Osteoblast (primary cell): ENCODE data around the gene CFAP68. TPM values are rescaled to one million over a fixed set of nuclear protein-coding genes. Genes with fewer than 3 reads are reported as not detected.

Experiments used
- DNase-seq: peaks from one replicate; pipeline ENCODE4 v3.0.0; 2011; ENCODE audit warnings: low spot score, mixed read lengths; ENCODE audit not compliant: insufficient read length; ENCODE audit errors: missing footprints
- H2AFZ ChIP-seq: 2 replicates; pipeline ENCODE4 v1.6.0; 2011; ENCODE audit warnings: mild to moderate bottlenecking, low read length
- H3K27ac ChIP-seq: 2 replicates; pipeline ENCODE4 v1.5.1; 2011; ENCODE audit warnings: mild to moderate bottlenecking, low read depth, low read length, moderate library complexity
- H3K27me3 ChIP-seq: 2 replicates; pipeline ENCODE4 v1.6.0; 2012; ENCODE audit warnings: mild to moderate bottlenecking, control low read depth, inconsistent platforms, low read length, moderate library complexity; ENCODE audit not compliant: insufficient read depth
- H3K36me3 ChIP-seq: 2 replicates; pipeline ENCODE4 v1.5.1; 2011; ENCODE audit warnings: mild to moderate bottlenecking, low read length, control low read depth, moderate library complexity; ENCODE audit not compliant: insufficient read depth
- H3K4me1 ChIP-seq: 2 replicates; pipeline ENCODE4 v1.5.1; 2011; ENCODE audit warnings: mild to moderate bottlenecking, low read length, control low read depth, moderate library complexity; ENCODE audit not compliant: insufficient read depth
- H3K4me2 ChIP-seq: 2 replicates; pipeline ENCODE4 v1.6.0; 2011; ENCODE audit warnings: mild to moderate bottlenecking, low read length; ENCODE audit not compliant: insufficient read depth
- H3K4me3 ChIP-seq: fragments of 200-600 bp; sonication (generic); 3 replicates; pipeline ENCODE4 v1.5.1; 2012; ENCODE audit warnings: mild to moderate bottlenecking, low read length, inconsistent platforms; ENCODE audit not compliant: insufficient read depth
- H3K79me2 ChIP-seq: 2 replicates; pipeline ENCODE4 v1.6.0; 2012; ENCODE audit warnings: mild to moderate bottlenecking, low read length, control low read depth, inconsistent platforms; ENCODE audit not compliant: insufficient read depth
- H3K9me3 ChIP-seq: 2 replicates; pipeline ENCODE4 v1.5.1; 2011; ENCODE audit warnings: low read depth, low read length, control low read depth
- H4K20me1 ChIP-seq: 2 replicates; pipeline ENCODE4 v1.6.0; 2012; ENCODE audit warnings: mild to moderate bottlenecking, low read length, control low read depth; ENCODE audit not compliant: insufficient read depth
- total RNA-seq: library from RNA; depleted of rRNA; stranded (reverse); fragments of >200 nt; gene quantifications from 2 replicates; pipeline ENCODE4 v1.2.3, GENCODE V29; 2012
- TF ChIP-seq, protein P1 (sequence below): IDR thresholded peaks from 2 replicates; pipeline ENCODE4 v1.5.1; 2011; ENCODE audit warnings: mild to moderate bottlenecking, low read depth, low read length, moderate library complexity; ENCODE audit errors: extremely low read depth

Gene CFAP68
- total RNA-seq, 1 donor: 8.3 TPM

DNA sequence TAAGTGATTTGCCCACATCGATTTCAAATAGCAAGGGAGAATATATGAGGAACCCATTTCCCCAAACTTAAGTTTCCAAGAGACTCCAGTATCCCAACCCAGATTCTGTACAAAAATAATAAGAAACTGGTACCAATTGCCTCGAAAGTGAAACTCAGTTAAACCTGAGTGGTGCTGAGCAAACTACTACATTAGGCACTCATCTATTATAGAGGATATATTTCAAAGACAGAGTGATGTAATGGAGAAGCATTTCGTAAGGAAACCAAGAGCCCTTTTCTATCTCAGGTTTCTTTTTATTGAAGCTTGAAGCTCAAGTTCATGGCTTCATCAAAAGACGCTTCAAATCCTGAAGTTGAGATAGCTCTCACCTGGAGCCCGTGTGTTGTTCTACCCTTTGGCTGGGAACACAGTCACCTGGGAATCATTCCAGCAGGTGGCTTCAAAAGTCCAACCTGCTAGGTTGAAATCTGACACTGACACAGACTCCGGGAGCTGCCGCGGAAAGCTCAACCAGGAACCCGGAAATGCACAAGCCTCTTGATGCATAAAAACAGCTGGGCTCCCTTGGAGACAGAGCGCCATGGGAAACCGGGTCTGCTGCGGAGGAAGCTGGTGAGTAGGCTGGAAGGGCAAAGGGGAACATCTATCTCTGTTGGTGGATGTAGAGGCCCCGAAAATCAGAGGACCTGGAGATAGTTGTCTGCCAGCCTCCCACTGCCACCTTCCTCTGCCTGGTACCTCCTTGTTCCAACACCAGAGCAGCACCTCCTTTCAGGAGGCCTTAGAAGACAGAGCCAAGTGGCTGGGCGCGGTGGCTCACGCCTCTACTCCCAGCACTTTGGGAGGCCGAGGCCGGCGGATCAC is 39.3 kb downstream of the CFAP68 start, which contains the start of gene C11orf52:
TSS of gene C11orf52 (plus strand) at position 524 of the 867 bp plus-strand sequence. CDS start at position 584, 60 bp downstream.
- H3K27ac ChIP-seq: peak within 1 kb of the TSS; percentile 38
- peaks cover 35% of the 10 kb centered on the region for H3K4me1 ChIP-seq
- H3K79me2 ChIP-seq: peaks cover 9% of the 10 kb centered on the region
- TF ChIP-seq, protein P1, sequence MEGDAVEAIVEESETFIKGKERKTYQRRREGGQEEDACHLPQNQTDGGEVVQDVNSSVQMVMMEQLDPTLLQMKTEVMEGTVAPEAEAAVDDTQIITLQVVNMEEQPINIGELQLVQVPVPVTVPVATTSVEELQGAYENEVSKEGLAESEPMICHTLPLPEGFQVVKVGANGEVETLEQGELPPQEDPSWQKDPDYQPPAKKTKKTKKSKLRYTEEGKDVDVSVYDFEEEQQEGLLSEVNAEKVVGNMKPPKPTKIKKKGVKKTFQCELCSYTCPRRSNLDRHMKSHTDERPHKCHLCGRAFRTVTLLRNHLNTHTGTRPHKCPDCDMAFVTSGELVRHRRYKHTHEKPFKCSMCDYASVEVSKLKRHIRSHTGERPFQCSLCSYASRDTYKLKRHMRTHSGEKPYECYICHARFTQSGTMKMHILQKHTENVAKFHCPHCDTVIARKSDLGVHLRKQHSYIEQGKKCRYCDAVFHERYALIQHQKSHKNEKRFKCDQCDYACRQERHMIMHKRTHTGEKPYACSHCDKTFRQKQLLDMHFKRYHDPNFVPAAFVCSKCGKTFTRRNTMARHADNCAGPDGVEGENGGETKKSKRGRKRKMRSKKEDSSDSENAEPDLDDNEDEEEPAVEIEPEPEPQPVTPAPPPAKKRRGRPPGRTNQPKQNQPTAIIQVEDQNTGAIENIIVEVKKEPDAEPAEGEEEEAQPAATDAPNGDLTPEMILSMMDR: no peak
- H3K4me2 ChIP-seq: peak within 1 kb of the TSS; percentile 73
- H3K4me3 ChIP-seq: peak within 1 kb of the TSS; percentile 53
- H4K20me1 ChIP-seq: no peaks in the 10 kb centered on the region
- H3K9me3 ChIP-seq: no peaks in the 10 kb centered on the region
- H3K36me3 ChIP-seq: no peaks in the 10 kb centered on the region
- DNase-seq: no peak
- H3K27me3 ChIP-seq: no peaks in the 10 kb centered on the region
- peak within 1 kb of the TSS; percentile 84 for H2AFZ ChIP-seq

DNA sequence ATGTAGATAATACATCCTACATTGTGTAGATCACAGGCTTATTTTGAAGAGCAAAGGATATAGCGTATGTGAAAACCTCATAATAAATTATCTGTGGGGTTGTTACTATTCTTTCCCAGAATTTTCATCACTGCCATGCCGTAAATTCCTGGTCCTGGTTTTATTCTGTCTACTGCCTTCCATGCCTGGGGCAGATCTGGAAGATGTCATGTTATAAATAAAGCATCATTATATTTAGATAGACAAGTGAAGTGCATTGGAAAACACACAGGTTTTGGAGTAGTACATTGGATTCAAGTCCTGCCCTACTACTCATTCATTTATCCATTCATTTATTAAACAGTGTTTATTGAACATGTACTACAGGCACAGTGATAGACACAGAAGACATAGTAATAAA is 41.6 kb downstream of the CFAP68 start:
- no peaks in the 10 kb centered on the region for H3K9me3 ChIP-seq
- H3K4me3 ChIP-seq: no peak overlapping the region
- H3K36me3 ChIP-seq: no peaks in the 10 kb centered on the region
- H3K27me3 ChIP-seq: no peaks in the 10 kb centered on the region
- no peak overlapping the region for H3K4me2 ChIP-seq
- H4K20me1 ChIP-seq: no peaks in the 10 kb centered on the region
- H2AFZ ChIP-seq: no peak overlapping the region
- no peak for DNase-seq
- H3K4me1 ChIP-seq: peaks cover 33% of the 10 kb centered on the region
- TF ChIP-seq, protein P1: no peak
- no peaks in the 10 kb centered on the region for H3K79me2 ChIP-seq
- H3K27ac ChIP-seq: no peak overlapping the region

DNA sequence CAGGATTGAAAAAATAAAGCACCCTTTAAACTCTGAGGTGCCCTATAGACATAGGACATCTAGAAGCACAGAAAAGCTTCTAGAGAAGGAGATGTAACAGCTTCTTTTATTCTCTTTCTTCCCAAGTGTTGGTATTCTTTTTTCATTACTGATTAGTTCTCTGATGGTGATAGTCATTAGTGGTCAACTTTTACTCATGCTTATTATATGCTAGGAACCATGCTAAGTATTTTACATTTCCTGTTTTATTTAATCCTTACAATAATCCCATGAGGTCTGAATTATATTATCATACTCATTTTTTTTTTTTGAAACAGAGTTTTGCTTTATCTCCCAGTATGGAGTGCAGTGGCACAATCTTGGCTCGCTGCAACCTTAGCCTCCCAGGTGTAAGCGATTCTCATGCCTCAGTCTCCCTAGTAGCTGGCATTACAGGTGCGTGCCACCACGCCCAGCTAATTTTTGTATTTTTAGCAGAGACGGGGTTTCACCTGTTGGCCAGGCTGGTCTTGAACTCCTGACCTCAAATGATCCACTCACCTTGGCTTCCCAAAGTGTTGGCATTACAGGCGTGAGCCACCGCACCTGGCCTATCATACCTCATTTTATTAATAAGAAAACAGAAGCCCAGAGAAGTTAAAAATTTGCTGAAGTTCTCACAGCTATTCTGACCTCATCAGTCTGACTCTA is 42.3 kb downstream of the CFAP68 start:
- no peak overlapping the region for H3K4me3 ChIP-seq
- no peaks in the 10 kb centered on the region for H3K9me3 ChIP-seq
- H3K4me2 ChIP-seq: no peak overlapping the region
- H3K4me1 ChIP-seq: peaks cover 41% of the 10 kb centered on the region
- no peaks in the 10 kb centered on the region for H3K36me3 ChIP-seq
- no peaks in the 10 kb centered on the region for H3K27me3 ChIP-seq
- H3K79me2 ChIP-seq: no peaks in the 10 kb centered on the region
- TF ChIP-seq, protein P1: no peak
- no peak for DNase-seq
- no peak overlapping the region for H2AFZ ChIP-seq
- H3K27ac ChIP-seq: peak overlapping the region; percentile 31
- no peaks in the 10 kb centered on the region for H4K20me1 ChIP-seq

DNA sequence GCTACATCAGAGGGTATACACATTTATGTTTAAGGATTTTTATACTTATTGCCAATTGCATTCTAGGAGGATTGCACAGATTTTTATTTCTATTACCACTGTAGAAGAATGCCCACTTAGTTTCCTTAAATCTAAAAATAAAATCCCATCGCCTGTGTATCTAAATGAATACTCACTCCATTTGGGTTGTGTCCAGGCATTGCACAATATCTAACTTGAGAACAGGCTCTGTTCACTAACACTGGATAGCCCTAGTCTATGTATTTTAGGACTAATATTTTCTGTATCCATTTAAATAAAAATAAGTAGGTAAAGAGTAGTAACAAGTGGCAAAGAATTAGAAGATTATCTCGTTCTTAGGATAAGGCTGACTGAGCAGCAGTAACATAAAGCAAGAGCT is 43.5 kb downstream of the CFAP68 start:
- peak overlapping the region; percentile 69 for H2AFZ ChIP-seq
- no peaks in the 10 kb centered on the region for H3K9me3 ChIP-seq
- peak; percentile 87 for DNase-seq
- TF ChIP-seq, protein P1: no peak
- peaks cover 44% of the 10 kb centered on the region for H3K4me1 ChIP-seq
- peak overlapping the region; percentile 31 for H3K4me3 ChIP-seq
- peak overlapping the region; percentile 87 for H3K27ac ChIP-seq
- no peaks in the 10 kb centered on the region for H3K36me3 ChIP-seq
- H3K4me2 ChIP-seq: peak overlapping the region; percentile 71
- no peaks in the 10 kb centered on the region for H4K20me1 ChIP-seq
- no peaks in the 10 kb centered on the region for H3K79me2 ChIP-seq
- no peaks in the 10 kb centered on the region for H3K27me3 ChIP-seq
